Fibroblast of lung (primary cell): Measurements from ENCODE around the gene LGALS7. TPM values are rescaled to one million over a fixed set of nuclear protein-coding genes. Genes with fewer than 3 reads are reported as not detected.
"Not testable (repeated sequence)": the region's sequence is repeated elsewhere in the genome, so short reads cannot be mapped to it uniquely, and the experiment has no call there.

Experiments used
- DNase-seq, 2 donors: peaks; one replicate each; pipeline versions ENCODE4 v3.0.0 to v3.0.0-alpha.2; 2010; ENCODE audit warnings: low read depth in 2 of 2
- H2AFZ ChIP-seq: 2 replicates; pipeline ENCODE4 v1.5.1; 2012; ENCODE audit warnings: low read length, control low read depth, inconsistent platforms
- H3K27ac ChIP-seq: 2 replicates; pipeline ENCODE4 v1.5.1; 2011; ENCODE audit warnings: low read length, control low read depth; ENCODE audit not compliant: insufficient read depth
- H3K27me3 ChIP-seq: 2 replicates; pipeline ENCODE4 v1.5.1; 2011; ENCODE audit warnings: mild to moderate bottlenecking, low read length; ENCODE audit not compliant: control insufficient read depth, insufficient read depth
- H3K36me3 ChIP-seq: 2 replicates; pipeline ENCODE4 v1.5.1; 2011; ENCODE audit warnings: low read length; ENCODE audit not compliant: control insufficient read depth, insufficient read depth
- H3K4me1 ChIP-seq: 2 replicates; pipeline ENCODE4 v1.5.1; 2011; ENCODE audit warnings: low read length; ENCODE audit not compliant: control insufficient read depth, insufficient read depth; ENCODE audit errors: extremely low read depth
- H3K4me2 ChIP-seq: 2 replicates; pipeline ENCODE4 v1.5.1; 2011; ENCODE audit warnings: low read length, control low read depth; ENCODE audit not compliant: insufficient read depth; ENCODE audit errors: extremely low read depth
- H3K4me3 ChIP-seq, 4 experiments: fragments of 200-600 bp in 1 of 4; sonication (generic) in 1 of 4; replicated peaks in 1 of 4; 2 replicates each; pipeline ENCODE4 v1.5.1; 2011 to 2016; ENCODE audit warnings: low read length in 4 of 4, low read depth in 3 of 4, mild to moderate bottlenecking in 3 of 4, control low read depth in 2 of 4, inconsistent platforms in 1 of 4, mixed read lengths in 1 of 4; ENCODE audit not compliant: insufficient read depth in 1 of 4; ENCODE audit errors: control extremely low read depth in 1 of 4
- H3K79me2 ChIP-seq: 2 replicates; pipeline ENCODE4 v1.5.1; 2012; ENCODE audit warnings: mild to moderate bottlenecking, low read length, inconsistent platforms; ENCODE audit not compliant: control insufficient read depth, insufficient read depth
- H3K9ac ChIP-seq: 2 replicates; pipeline ENCODE4 v1.5.1; 2011; ENCODE audit warnings: mild to moderate bottlenecking, low read length, control low read depth; ENCODE audit not compliant: insufficient read depth
- H3K9me3 ChIP-seq: 2 replicates; pipeline ENCODE4 v1.5.1; 2012; ENCODE audit warnings: low read depth, low read length; ENCODE audit not compliant: control insufficient read depth, insufficient read depth
- H4K20me1 ChIP-seq: 2 replicates; pipeline ENCODE4 v1.5.1; 2011; ENCODE audit warnings: low read length; ENCODE audit not compliant: control insufficient read depth, insufficient read depth; ENCODE audit errors: extremely low read depth
- CTCF ChIP-seq, 2 donors: IDR thresholded peaks in 1 of 2; conservative IDR thresholded peaks in 1 of 2; 1 replicate in 1 of 2; 2 replicates in 1 of 2; pipeline ENCODE4 v1.5.1; 2011 to 2012; ENCODE audit warnings: low read length in 2 of 2, control low read depth in 1 of 2, inconsistent platforms in 1 of 2, low read depth in 1 of 2, mild to moderate bottlenecking in 1 of 2
- EZH2 ChIP-seq: IDR thresholded peaks from 2 replicates; pipeline ENCODE4 v1.5.1; 2012; ENCODE audit warnings: low read length, control low read depth, mild to moderate bottlenecking; ENCODE audit errors: missing control alignments
- polyA plus RNA-seq, 2 donors: library from polyadenylated mRNA; depleted of rRNA in 1 of 2; stranded (reverse) in 1 of 2; unstranded in 1 of 2; fragments of >200 nt; gene quantifications; 2 replicates each; pipeline ENCODE4 v1.2.1, GENCODE V29; 2011 to 2012; ENCODE audit warnings: missing spikeins in 1 of 2
- total RNA-seq: library from RNA; depleted of rRNA; stranded (reverse); fragments of >200 nt; gene quantifications from 2 replicates; pipeline ENCODE4 v1.2.1, GENCODE V29; 2014

The LGALS7 gene
- total and polyA plus RNA-seq, 2 donors (not counting 1 experiment from before 2014, with no cell fraction given): not detected

GRCh38 chr19:38801359-38802095 is 28.2 kb upstream of the LGALS7 start:
- Histone ChIP-seq H3K9me3 (no peaks in the 10 kb centered on the region), H3K27ac (no peak overlapping the region), H3K4me1 (no peaks in the 10 kb centered on the region), H3K27me3 (peaks cover 6% of the 10 kb centered on the region), H2AFZ (no peak overlapping the region), H3K79me2 (no peaks in the 10 kb centered on the region), H4K20me1 (no peaks in the 10 kb centered on the region), H3K4me3 (no peak overlapping the region), H3K9ac (no peak overlapping the region), H3K36me3 (no peaks in the 10 kb centered on the region), H3K4me2 (no peak overlapping the region)
- no peak for DNase-seq
- no peak for TF ChIP-seq EZH2
- TF ChIP-seq CTCF (conservative IDR thresholded peaks at IDR 0.05 in 1 of 2, IDR thresholded peaks at IDR 0.05 in 1 of 2; ENCODE audit: low read depth in 1 of 2, low read length in 2 of 2): no peak

- Histone ChIP-seq H3K79me2 (no peaks in the 10 kb centered on the region), H3K36me3 (no peaks in the 10 kb centered on the region), H3K27me3 (peaks cover 6% of the 10 kb centered on the region), H4K20me1 (no peaks in the 10 kb centered on the region), H3K27ac (no peak overlapping the region), H3K4me3 (no peak overlapping the region), H3K9ac (no peak overlapping the region), H3K4me1 (no peaks in the 10 kb centered on the region), H3K9me3 (no peaks in the 10 kb centered on the region), H3K4me2 (no peak overlapping the region), H2AFZ (no peak overlapping the region)
- DNase-seq: no peak
- TF ChIP-seq EZH2 (no peak), CTCF (conservative IDR thresholded peaks at IDR 0.05 in 1 of 2, IDR thresholded peaks at IDR 0.05 in 1 of 2; ENCODE audit: low read depth in 1 of 2, low read length in 2 of 2) (no peak)
These were observed 27.4 kb upstream of the LGALS7 start for GRCh38 chr19:38800577-38801347.

GRCh38 chr19:38799104-38799503 is 25.8 kb upstream of the LGALS7 start:
- H2AFZ ChIP-seq: no peak overlapping the region
- no peak overlapping the region for H3K9ac ChIP-seq
- TF ChIP-seq CTCF (conservative IDR thresholded peaks at IDR 0.05 in 1 of 2, IDR thresholded peaks at IDR 0.05 in 1 of 2; ENCODE audit: low read depth in 1 of 2, low read length in 2 of 2) (no peak), EZH2 (no peak)
- H3K79me2 ChIP-seq: no peaks in the 10 kb centered on the region
- no peaks in the 10 kb centered on the region for H4K20me1 ChIP-seq
- no peaks in the 10 kb centered on the region for H3K36me3 ChIP-seq
- H3K4me2 ChIP-seq: no peak overlapping the region
- no peaks in the 10 kb centered on the region for H3K9me3 ChIP-seq
- peak in 1 of 2 donors; percentile 51 for DNase-seq
- peaks cover 6% of the 10 kb centered on the region for H3K27me3 ChIP-seq
- H3K27ac ChIP-seq: no peak overlapping the region
- no peaks in the 10 kb centered on the region for H3K4me1 ChIP-seq
- H3K4me3 ChIP-seq: no peak overlapping the region

DNA sequence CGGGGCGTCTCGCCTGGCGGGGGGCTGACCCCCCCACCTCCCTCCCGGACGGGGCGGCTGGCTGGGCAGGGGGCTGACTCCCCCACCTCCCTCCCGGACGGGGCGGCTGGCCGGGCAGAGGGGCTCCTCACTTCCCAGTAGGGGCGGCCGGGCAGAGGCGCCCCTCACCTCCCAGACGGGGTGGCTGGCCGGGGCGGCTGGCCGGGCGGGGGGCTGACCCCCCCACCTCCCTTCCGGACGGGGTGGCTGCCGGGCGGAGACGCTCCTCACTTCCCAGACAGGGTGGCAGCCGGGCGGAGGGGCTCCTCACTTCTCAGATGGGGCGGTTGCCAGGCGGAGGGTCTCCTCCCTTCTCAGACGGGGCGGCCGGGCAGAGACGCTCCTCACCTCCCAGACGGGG is 24.5 kb upstream of the LGALS7 start:
- H4K20me1 ChIP-seq, H3K4me3 ChIP-seq, H3K4me2 ChIP-seq, H3K27me3 ChIP-seq, H2AFZ ChIP-seq, DNase-seq, H3K9me3 ChIP-seq, H3K9ac ChIP-seq, H3K27ac ChIP-seq, H3K4me1 ChIP-seq, H3K36me3 ChIP-seq, H3K79me2 ChIP-seq: not testable (repeated sequence)
